LoVo (cell line): ENCODE results near the gene PDE3A.
"Not testable (repeated sequence)": the region's sequence is repeated elsewhere in the genome, so short reads cannot be mapped to it uniquely, and the experiment has no call there.

Experiments used
- DNase-seq: peaks from one replicate; pipeline ENCODE4 v3.0.0-alpha.2; 2016; ENCODE audit warnings: low spot score

The PDE3A gene

DNA sequence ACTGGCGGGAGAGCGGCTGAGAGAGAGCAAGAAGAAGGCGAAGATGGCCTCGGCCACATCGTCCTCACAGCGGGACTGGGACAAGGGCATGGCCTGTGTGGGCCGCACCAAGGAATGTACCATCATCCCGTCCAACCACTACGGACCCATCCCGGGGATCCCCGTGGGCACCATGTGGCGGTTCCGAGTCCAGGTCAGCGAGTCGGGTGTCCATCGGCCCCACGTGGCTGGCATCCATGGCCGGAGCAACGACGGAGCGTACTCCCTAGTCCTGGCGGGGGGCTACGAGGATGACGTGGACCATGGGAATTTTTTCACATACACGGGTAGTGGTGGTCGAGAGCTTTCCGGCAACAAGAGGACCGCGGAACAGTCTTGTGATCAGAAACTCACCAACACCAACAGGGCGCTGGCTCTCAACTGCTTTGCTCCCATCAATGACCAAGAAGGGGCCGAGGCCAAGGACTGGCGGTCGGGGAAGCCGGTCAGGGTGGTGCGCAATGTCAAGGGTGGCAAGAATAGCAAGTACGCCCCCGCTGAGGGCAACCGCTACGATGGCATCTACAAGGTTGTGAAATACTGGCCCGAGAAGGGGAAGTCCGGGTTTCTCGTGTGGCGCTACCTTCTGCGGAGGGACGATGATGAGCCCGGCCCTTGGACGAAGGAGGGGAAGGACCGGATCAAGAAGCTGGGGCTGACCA, 183.6 kb downstream of the PDE3A start:
- DNase-seq, result not testable (repeated sequence)

DNA sequence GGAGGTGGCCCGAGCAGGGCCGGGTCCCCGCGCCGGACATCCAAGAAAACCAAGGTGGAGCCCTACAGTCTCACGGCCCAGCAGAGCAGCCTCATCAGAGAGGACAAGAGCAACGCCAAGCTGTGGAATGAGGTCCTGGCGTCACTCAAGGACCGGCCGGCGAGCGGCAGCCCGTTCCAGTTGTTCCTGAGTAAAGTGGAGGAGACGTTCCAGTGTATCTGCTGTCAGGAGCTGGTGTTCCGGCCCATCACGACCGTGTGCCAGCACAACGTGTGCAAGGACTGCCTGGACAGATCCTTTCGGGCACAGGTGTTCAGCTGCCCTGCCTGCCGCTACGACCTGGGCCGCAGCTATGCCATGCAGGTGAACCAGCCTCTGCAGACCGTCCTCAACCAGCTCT, 184.2 kb downstream of the PDE3A start:
- DNase-seq, result not testable (repeated sequence)

DNA sequence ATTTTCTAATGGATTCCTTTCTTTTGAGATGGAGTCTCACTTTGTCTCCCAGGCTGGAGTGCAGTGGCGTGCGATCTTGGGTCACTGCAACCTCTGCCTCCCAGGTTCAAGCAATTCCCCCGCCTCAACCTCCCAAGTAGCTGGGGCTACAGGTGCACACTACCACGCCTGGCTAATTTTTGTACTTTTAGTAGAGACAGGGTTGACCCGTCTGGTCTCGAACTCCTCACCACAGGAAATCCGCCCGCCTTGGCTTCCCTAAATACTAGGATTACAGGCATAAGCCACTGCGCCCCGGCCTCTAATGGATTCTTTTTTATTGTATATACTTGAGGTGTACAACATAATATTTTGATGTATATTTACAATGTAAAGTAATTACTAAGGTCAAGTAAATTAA, 186.7 kb downstream of the PDE3A start:
- DNase-seq, result no peak

DNA sequence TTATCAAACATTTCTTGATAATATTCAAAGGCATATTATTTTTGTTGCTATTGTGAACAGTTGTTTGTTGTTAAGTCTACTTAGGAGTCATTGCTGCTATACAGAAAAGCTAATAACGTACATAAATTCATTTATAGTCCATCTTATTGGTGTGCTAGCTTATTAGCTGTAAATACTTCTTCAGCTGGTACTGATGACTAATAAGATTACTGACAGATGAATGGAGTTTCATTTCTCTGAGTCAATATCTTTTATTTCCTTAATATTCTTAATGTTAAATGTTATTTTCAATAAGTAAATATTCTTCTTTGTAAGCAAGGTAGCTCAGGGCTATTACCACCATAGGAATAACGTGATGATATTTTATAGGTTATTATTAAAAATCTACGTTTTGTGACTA, 187.4 kb downstream of the PDE3A start:
- no peak for DNase-seq

DNA sequence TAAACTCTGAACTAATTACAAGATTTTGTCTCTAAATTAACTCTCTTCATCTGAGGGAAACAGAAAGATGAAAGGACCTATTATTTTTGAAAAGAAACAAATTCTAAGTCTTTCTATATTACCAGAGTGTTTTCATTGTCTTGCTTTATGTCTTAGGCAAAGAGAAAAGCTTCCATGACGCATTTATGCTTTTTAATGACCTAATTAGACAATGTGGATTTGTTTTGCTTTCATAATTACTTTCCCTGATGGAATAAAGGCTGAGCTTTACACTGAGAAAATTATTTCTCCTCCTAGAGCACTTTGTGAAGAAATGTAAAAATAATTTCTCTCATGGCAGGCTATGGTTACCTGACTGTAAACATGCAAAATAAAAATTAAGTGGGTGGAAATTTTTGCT, 188.8 kb downstream of the PDE3A start:
- no peak for DNase-seq

DNA sequence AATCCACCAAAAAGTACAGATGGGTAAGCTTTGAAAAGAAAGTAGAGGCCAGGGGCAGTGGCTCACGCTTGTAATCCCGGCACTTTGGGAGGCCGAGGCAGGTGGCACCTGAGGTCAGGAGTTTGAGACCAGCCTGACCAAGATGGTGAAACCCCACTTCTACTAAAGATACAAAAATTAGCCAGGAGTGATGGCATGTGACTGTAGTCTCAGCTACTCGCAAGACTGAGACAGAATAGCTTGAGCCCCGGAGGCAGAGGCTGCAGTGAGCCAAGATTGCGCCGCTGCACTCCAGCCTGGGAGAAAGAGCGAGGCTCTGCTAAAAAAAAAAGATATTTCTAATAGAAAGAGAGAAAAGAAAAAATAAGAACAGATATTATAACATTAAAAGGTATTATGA, 192.6 kb downstream of the PDE3A start:
- no peak for DNase-seq

DNA sequence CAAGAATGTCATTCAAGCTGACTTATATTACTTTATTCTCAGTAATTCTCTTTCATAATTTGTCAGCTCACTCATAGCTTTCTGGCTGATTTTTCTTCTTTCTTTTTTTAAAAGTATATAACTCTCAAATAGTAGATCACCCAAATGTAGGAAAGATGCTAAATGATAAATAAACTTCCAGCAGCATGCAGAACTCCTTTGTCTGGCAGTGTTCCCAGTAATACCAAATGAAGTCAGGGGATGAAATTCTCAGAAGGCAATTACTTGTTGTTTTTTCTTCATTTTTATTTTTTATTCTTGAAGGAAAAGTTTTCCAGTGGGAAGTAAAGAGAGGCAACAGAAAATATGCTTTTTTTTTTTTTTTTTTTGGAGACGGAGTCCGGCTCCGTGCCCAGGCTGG, 193.5 kb downstream of the PDE3A start:
- no peak for DNase-seq

DNA sequence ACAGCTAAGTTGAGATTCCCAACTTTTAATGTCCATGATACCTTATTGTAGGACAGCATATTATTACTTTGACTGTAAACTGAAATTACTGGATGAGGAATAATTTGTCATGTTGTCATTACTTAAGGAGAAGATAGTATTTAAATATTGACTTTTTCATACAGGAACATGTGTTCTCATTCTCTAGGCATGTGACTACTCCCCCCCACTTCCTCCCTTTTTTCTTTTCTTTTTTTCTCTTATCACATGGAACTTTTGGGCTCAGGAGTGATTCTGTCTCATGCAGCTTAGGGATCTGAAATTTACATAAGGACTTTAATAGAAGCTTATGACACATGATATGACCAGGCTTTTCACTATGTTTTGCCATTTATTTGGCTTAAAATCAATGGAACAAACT, 199.1 kb downstream of the PDE3A start:
- no peak for DNase-seq

DNA sequence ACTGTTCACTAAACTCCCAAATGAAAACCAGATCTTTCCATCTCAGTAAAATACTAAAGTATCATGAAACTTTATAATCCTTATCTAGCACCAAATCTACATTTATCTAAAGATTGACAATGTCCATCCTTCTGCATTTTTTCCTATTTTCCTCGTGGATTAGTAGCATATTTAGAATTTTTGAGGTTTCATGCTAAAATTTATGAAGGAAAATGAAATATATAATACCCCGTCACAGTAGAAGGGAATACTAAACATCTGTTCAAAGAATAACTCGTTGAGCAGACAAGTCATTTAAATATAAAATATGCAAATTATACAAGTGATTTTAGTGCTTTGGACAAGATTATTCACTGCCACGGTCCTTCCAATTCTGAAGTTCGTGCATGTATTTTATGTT, 204.1 kb downstream of the PDE3A start:
- DNase-seq, result no peak

DNA sequence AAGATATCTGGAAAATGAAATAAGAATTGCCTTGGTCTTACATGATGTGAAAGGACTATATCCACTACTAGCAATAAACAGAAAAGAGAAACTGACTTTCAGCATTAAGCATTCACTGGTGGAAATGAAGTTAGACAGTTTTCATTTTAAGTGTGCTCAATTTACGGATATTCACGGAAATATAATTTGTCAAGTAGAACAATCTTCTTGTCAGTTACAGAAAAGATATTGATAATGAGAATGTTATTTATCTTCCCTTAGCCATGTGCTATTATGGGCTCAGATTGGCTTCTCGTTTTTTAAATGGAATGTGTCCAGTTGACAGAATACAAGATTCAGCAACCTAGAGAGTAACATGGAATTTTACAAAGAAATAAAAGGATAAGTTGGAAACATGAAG, 208.2 kb downstream of the PDE3A start:
- no peak for DNase-seq

DNA sequence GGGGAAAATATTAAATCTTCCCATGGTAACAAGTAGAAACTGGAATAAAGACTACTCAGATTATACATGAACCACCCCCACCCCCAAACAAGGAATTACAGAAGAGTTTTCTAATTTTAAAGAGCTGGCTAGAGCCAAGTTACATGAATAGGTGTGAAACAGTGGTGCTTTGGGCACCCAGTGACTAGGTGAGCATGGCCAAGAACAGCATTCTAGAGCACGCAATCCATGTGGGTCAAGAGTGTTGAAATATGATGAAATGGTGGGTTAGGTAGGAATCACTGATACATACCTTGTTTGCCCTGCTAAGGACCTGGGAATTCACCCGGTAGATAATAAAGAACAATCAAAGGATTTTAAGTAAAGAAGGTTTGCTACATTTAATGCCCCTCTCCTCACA, 208.7 kb downstream of the PDE3A start:
- DNase-seq, result no peak

DNA sequence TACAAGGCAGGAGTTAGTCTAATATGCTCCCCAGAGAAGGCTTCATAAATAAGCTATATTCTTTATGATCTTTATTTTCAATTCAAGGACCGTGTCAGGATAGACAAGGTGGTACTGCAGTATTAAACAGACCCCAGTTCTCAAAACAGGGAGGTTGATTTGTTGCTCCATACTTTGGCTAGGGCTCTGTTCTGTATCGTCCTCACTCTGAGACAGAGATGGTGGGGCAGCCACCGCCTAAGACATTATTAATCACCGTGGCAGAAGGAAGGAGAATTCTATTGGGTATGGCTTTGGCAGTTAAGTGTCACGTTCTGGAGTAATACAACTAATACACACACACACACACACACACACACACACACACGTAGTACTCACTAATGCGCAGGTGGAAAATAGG, 209.8 kb downstream of the PDE3A start:
- no peak for DNase-seq

DNA sequence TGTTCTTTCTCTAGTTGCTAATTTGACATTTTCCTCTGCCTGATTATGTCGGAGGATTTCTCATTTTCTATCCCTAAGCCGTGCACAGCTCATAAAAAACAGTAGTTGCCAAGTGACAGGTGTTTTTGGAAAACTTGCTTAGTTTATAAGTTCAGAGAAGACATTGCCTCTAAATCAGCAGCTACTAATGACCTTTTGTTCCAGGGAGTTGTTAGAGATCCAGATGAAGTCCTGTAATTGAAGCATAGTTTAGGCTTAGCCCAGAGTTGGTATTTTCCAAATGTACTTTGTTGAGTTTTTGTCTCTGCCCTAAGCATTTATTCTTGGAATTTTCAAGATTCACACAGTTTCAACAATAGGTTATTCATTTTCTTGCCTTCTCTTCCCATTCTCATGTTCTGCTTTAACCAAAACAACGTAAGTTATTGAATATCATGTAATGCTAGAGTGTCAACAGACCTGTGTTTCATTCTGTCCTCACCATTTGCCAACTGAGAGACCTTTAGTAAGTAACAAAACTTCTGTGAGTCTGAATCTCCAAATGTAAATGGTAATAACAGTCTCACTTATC, 216.8 kb downstream of the PDE3A start:
- no peak for DNase-seq

DNA sequence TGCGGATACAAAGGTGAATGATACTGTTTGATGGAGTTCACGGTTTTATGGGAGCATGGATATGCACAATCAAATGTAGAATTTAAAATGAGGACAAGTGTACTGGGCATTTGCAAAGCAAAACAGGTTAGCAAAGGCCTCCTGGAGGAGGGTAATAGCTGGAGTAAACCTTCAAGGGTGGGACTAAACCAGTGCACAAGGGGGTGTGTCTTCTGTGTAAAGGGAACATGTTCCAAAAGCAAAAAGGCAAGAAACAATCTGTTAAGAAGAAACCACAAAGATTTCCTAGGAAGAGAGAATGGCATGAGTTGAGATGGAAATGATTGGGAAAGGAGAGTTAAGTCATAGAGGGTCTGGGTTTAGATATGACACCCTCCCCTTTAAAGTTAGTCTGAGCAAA, 217.6 kb downstream of the PDE3A start:
- DNase-seq, result no peak

DNA sequence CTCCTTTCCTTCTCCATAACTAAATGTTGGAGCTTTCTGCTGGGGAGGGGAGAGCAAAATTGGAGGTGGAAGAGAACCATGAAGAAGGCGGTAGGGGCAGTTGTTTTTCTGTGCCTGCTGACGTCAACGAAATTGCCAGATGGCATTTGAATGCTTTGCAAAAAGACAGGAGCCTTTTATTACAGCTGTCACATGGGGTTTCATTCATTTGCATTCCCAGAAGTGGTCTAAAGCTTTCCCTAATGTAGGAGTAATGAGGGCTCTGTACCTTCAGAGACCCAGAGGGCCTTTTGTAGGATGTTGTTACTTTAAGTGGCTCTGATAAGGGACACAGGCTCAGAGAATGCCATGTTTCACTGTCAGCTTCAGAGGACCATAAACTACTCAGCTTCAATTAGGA, 219.7 kb downstream of the PDE3A start:
- DNase-seq, result no peak

DNA sequence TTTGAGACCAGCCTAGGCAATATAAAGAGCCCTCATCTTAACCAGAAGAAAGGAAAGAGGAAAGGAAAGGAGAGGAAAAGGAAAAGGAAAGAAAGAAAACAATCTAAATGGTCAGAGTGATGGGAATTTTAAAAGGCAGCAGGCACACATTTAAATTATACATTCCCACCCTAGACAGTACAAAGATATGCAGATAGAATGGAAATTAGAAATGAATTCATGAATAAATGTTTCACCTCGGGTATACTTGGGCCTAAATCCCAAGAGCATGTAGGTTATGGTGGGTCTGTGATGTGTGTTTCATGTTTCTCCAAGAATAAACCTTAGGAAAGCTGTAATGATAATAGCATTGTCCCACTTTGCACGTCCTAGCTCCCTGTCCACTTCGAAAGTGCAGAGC, 222.2 kb downstream of the PDE3A start:
- no peak for DNase-seq

DNA sequence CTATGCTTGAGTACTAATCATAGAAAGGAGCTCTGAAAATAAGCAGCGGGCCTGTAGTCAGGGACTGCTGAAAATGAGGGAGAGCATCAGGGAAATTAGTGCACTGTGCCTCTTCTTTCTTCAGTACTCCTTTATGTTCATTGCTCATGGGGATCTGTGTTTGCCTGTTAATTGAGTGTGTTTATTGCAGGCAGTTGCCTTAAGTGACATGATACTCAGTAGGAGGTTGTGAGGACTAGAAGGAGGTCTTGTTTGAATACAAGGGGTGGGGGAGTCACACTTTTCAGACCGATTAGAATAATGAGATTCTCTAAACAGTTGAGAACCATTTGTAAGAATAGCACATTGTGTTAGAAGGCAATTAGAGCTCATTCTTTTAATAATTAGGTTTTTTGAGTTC, 224.2 kb downstream of the PDE3A start:
- DNase-seq, result no peak

DNA sequence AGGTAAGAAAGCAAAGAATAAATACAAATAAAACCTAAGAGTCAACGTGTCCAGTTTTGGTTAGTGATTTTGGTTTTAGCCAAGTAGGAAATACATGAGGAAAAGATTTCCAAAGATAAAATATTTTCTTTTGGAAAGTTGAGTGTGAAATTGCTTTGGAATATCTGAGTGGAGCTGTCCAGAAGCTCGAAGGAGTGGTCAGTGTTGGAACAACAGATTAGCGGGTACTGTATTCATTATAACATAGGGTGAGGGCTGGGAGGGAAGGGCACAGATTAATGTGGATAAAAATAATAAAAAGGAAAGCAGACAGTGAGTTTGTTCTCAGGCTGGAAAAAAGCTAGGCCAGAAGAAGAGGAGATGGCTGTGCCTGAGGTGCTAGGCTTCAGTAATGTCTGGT, 225.3 kb downstream of the PDE3A start:
- DNase-seq, result no peak

DNA sequence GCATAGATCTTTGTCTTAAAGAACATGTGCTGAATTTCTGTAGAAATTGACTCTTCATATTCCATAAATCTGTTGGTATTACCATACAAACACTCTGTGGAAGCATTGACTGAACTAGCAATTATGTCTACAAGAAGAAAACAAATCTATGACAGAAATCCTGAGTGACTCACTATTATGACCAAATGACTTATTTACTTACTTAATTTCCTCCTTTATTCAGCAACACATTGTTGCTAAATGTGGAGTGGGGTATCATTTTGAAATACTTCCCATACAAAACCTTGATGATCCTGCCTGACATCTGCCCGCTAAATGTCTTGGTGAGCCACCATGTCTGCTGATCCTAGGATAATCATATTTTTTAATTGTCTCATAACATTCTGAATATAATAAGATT, 227.7 kb downstream of the PDE3A start:
- no peak for DNase-seq

DNA sequence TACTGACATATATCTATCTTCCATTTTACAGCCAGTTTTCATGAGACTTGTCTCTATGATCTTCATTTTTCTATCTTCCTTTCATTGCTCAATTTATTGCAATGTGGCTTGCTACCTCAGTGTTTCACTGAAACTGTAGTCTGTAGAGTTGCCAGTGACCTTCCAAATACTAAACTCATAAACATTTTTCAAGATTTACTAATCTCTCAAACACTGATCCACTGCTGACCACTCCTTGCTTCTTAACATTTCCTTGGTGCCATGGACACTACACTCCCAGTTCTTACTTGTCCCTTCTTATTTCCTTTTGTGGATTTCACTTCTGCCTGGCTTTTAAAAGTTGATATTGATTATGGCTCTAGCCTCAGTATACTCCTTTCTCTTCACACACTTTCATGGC, 231.4 kb downstream of the PDE3A start:
- DNase-seq, result no peak

DNA sequence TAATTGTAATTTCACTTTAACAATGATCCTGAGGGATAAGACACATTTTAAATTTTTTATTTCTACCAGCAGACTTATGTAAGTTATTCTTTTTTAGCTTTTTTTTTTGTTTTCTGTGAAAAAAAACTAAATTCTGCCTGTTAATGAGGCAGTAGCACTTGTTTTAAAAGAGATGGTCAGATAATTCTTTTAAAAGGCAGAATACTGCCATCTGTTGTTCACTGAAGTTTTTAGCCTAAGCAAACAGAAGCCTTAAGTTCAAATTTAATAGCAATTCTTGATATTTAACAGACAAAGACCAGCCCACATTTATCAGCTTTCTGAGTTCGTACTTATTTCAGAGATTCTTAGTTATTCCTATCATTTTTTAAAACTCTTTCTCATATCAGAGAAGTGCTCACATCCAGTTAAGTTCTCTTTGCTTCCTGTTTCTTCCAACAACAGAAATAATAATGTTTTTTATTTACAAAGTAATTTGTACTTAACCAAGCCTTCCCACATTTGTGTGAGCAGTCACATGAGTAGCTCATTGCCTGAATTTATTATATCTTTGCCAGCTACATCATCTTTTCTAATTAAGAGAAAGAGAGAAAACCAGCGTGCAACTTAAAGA, 233.4 kb downstream of the PDE3A start:
- peak; percentile 44 for DNase-seq

DNA sequence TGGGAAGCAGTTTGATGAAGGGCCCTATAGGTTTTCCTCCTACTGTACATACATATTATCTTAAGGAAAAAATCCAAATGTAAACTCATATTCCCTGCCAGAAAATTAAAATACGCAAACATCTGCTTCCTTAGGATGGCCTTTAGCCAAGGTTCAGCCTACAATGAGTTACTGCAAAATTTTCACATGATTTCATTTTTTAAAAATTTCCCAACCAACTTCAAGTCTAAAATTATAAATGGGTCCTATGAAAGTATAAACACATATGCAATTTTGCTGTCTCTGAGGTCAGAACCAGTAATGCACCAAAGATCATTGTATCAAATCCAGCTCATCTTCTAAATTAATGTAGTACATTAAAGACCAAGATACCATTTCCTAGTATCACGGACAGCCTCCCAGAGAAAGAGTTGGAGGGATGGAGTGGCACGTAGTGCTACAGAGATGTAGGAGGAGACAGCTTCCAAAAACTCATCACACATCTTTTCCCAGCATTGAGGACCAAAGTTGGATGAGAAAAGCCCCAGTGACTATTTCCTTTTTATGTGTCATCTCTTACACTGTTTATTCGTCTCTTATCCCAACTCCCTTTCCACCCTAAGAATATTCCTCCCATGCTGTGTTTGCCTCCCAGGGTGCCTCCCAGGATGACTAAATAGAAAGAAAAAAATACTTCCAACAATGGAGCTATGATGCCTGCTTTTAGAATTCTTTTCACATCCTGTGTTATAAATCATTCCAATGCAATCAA, 234.5 kb downstream of the PDE3A start:
- DNase-seq, result no peak

DNA sequence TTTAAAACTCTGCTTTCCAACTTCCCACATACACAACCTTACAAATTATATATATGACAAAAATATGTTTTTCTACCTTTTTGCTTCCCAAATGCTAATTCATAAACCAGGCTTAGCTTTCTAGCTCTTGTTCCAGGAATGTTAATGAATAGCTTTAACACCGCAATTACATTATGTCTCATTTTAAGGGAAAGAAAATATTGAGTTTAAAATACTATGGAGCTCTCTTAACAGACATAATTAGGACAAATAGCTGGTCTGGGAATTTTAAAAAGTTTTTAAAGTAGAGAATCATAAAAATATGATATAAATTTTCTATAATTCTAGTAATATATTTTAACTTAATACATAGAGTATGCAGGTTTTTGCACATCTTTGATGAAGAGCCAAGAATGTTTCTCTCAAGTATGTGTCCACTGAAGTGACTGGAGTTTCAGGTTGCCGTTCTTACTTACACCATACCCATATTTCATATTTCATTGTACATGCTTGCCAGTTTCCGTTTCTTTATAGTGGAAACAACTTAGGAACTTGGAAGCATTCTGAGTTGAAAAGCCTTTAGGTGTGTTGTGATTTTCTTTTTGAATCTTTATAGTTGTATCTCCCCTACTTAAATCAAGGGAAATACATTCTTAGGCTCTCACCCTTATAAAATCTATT, 236.2 kb downstream of the PDE3A start:
- DNase-seq, result no peak
